Liver (tissue), 9 donors: ENCODE measurements around the gene TEP1. TPM values are rescaled to one million over a fixed set of nuclear protein-coding genes. Genes with fewer than 3 reads are reported as not detected.

Experiments used
- DNase-seq: peaks from one replicate; pipeline ENCODE4 v3.0.0-alpha.2; 2017; ENCODE audit warnings: low spot score
- H3K27ac ChIP-seq, 2 donors: one replicate each; pipeline ENCODE4 v1.7.0; 2013; ENCODE audit warnings: inconsistent platforms in 2 of 2, low read length in 2 of 2, control low read depth in 1 of 2, low read depth in 1 of 2, mild to moderate bottlenecking in 1 of 2
- H3K27me3 ChIP-seq, 4 donors: one replicate each; pipeline versions ENCODE4 v1.6.1 to v1.7.0; 2013; ENCODE audit warnings: low read length in 3 of 4, inconsistent platforms in 1 of 4, mild to moderate bottlenecking in 1 of 4, moderate library complexity in 1 of 4; ENCODE audit not compliant: control insufficient read depth in 4 of 4, insufficient read depth in 4 of 4
- H3K36me3 ChIP-seq, 4 donors: one replicate each; pipeline versions ENCODE4 v1.6.1 to v1.7.0; 2013; ENCODE audit warnings: low read length in 3 of 4, mild to moderate bottlenecking in 3 of 4, low read depth in 1 of 4, moderate library complexity in 1 of 4; ENCODE audit not compliant: control insufficient read depth in 4 of 4, insufficient read depth in 3 of 4
- H3K4me1 ChIP-seq, 4 donors: one replicate each; pipeline versions ENCODE4 v1.6.1 to v1.7.0; 2013; ENCODE audit warnings: low read length in 3 of 4, mild to moderate bottlenecking in 3 of 4, moderate library complexity in 1 of 4; ENCODE audit not compliant: control insufficient read depth in 4 of 4, insufficient read depth in 4 of 4
- H3K4me3 ChIP-seq, 3 donors: one replicate each; pipeline versions ENCODE4 v1.6.1 to v1.7.0; 2013; ENCODE audit warnings: low read length in 3 of 3, control low read depth in 1 of 3, low read depth in 1 of 3, mild to moderate bottlenecking in 1 of 3
- H3K9ac ChIP-seq, 2 donors: one replicate each; pipeline ENCODE4 v1.7.0; 2013; ENCODE audit warnings: low read length in 2 of 2, mild to moderate bottlenecking in 2 of 2, moderate library complexity in 2 of 2, control low read depth in 1 of 2, low read depth in 1 of 2
- H3K9me3 ChIP-seq, 4 donors: one replicate each; pipeline versions ENCODE4 v1.6.1 to v1.7.0; 2013; ENCODE audit warnings: low read length in 3 of 4; ENCODE audit not compliant: control insufficient read depth in 4 of 4
- ATF3 ChIP-seq: IDR thresholded peaks from 2 replicates; pipeline ENCODE4 v1.6.1; 2016; ENCODE audit warnings: antibody characterized with exemption
- CTCF ChIP-seq: fragments of 150-350 bp; IDR thresholded peaks from 2 replicates; pipeline ENCODE4 v1.5.1; 2017; ENCODE audit warnings: improper control_type of control experiment, low read depth, low read length; ENCODE audit not compliant: missing input control
- EGR1 ChIP-seq, 2 donors: IDR thresholded peaks; 2 replicates each; pipeline ENCODE4 v1.6.1; 2016 to 2018; ENCODE audit warnings: antibody characterized with exemption in 2 of 2, low read depth in 2 of 2
- FOXA1 ChIP-seq: IDR thresholded peaks from 2 replicates; pipeline ENCODE4 v1.6.1; 2016; ENCODE audit warnings: antibody characterized with exemption
- FOXA2 ChIP-seq: IDR thresholded peaks from 2 replicates; pipeline ENCODE4 v1.6.1; 2016; ENCODE audit warnings: antibody characterized with exemption
- GABPA ChIP-seq, 2 donors: IDR thresholded peaks in 1 of 2; conservative IDR thresholded peaks in 1 of 2; 2 replicates each; pipeline ENCODE4 v1.6.1; 2016; ENCODE audit warnings: antibody characterized with exemption in 2 of 2, mild to moderate bottlenecking in 1 of 2, moderate library complexity in 1 of 2
- HNF4A ChIP-seq, 2 donors: conservative IDR thresholded peaks; 2 replicates each; pipeline ENCODE4 v1.6.1; 2016; ENCODE audit warnings: antibody characterized with exemption in 2 of 2, mild to moderate bottlenecking in 2 of 2
- HNF4G ChIP-seq: IDR thresholded peaks from 2 replicates; pipeline ENCODE4 v1.6.1; 2016; ENCODE audit warnings: antibody characterized with exemption
- JUND ChIP-seq, 2 donors: IDR thresholded peaks; 2 replicates each; pipeline ENCODE4 v1.6.1; 2016; ENCODE audit warnings: antibody characterized with exemption in 2 of 2
- MAX ChIP-seq: IDR thresholded peaks from 2 replicates; pipeline ENCODE4 v1.6.1; 2016; ENCODE audit warnings: antibody characterized with exemption
- NR2F2 ChIP-seq: IDR thresholded peaks from 2 replicates; pipeline ENCODE4 v1.6.1; 2016; ENCODE audit warnings: antibody characterized with exemption
- RAD21 ChIP-seq, 2 donors: IDR thresholded peaks; 2 replicates each; pipeline ENCODE4 v1.6.1; 2016; ENCODE audit warnings: antibody characterized with exemption in 2 of 2, mild to moderate bottlenecking in 2 of 2
- REST ChIP-seq: IDR thresholded peaks from 2 replicates; pipeline ENCODE4 v1.6.1; 2016; ENCODE audit warnings: antibody characterized with exemption, mild to moderate bottlenecking
- RXRA ChIP-seq, 2 donors: IDR thresholded peaks; 2 replicates each; pipeline ENCODE4 v1.6.1; 2017 to 2018; ENCODE audit warnings: antibody characterized with exemption in 2 of 2, mild to moderate bottlenecking in 1 of 2
- SP1 ChIP-seq: IDR thresholded peaks from 2 replicates; pipeline ENCODE4 v1.6.1; 2018; ENCODE audit warnings: antibody characterized with exemption, mild to moderate bottlenecking
- TAF1 ChIP-seq: conservative IDR thresholded peaks from 2 replicates; pipeline ENCODE4 v1.6.1; 2016; ENCODE audit warnings: antibody characterized with exemption, mild to moderate bottlenecking
- YY1 ChIP-seq: IDR thresholded peaks from 2 replicates; pipeline ENCODE4 v1.6.1; 2016; ENCODE audit warnings: antibody characterized with exemption, mild to moderate bottlenecking
- ZBTB33 ChIP-seq: IDR thresholded peaks from 2 replicates; pipeline ENCODE4 v1.6.1; 2016; ENCODE audit warnings: antibody characterized with exemption
- WGBS: extraction: QIAGEN DNeasy Blood & Tissue Kit; methylation state at CpG from one replicate; pipeline ENCODE4 v1.1.7; 2013; 5-methylcytosine and 5-hydroxymethylcytosine counted together
- polyA plus RNA-seq, 2 donors: library from polyadenylated mRNA; stranded (reverse) in 1 of 2; unstranded in 1 of 2; fragments of 200-250 nt in 1 of 2; fragments of >200 nt in 1 of 2; fragmentation: Nextera tagmentation in 1 of 2; extraction: Ambion mirVana in 1 of 2; gene quantifications; one replicate each; pipeline versions ENCODE4 v1.2.1 to v1.2.3, GENCODE V29; 2013 to 2015
- total RNA-seq, 2 donors: library from RNA; depleted of rRNA; stranded (reverse); fragments of >200 nt; gene quantifications; one replicate each; pipeline ENCODE4 v1.2.3, GENCODE V29; 2014
- donor health status: healthy.
- donor health status: healthy.
- donor health status: healthy.
- donor health status: healthy.
- donor health status: healthy.

TEP1 gene
- total and polyA plus RNA-seq, 4 donors, result 3.9 to 20.7 (median 7.6) TPM

GRCh38 chr14:20382526-20382925 is 30.8 kb downstream of the TEP1 start:
- 96% methylated on average over 12 of the region's 12 CpGs for WGBS
- TF ChIP-seq EGR1 (IDR thresholded peaks at IDR 0.05; ENCODE audit: low read depth in 2 of 2), result no peak
- TF ChIP-seq YY1, result no peak
- no peak for TF ChIP-seq CTCF
- TF ChIP-seq MAX, result no peak
- TF ChIP-seq REST, result no peak
- TF ChIP-seq RXRA (IDR thresholded peaks at IDR 0.05), result no peak
- no peak for TF ChIP-seq HNF4G
- TF ChIP-seq ATF3, result no peak
- TF ChIP-seq SP1, result no peak
- no peak for TF ChIP-seq NR2F2
- no peak for TF ChIP-seq RAD21 (IDR thresholded peaks at IDR 0.05)
- no peak for TF ChIP-seq GABPA (IDR thresholded peaks at IDR 0.05 in 1 of 2, conservative IDR thresholded peaks at IDR 0.05 in 1 of 2)
- no peak for TF ChIP-seq TAF1
- no peak for TF ChIP-seq ZBTB33

GRCh38 chr14:20381341-20381740 is 32.0 kb downstream of the TEP1 start:
- no peak overlapping the region for H3K9ac ChIP-seq
- 91% methylated on average over 7 of the region's 7 CpGs for WGBS
- no peak overlapping the region for H3K27ac ChIP-seq
- DNase-seq, result no peak
- no peaks in the 10 kb centered on the region for H3K27me3 ChIP-seq
- no peak for TF ChIP-seq ZBTB33
- TF ChIP-seq YY1, result no peak
- no peak for TF ChIP-seq TAF1
- TF ChIP-seq FOXA2, result no peak
- no peak for TF ChIP-seq RAD21 (IDR thresholded peaks at IDR 0.05)
- no peak for TF ChIP-seq MAX
- no peak for TF ChIP-seq FOXA1
- no peak for TF ChIP-seq HNF4A (conservative IDR thresholded peaks at IDR 0.05)
- no peak for TF ChIP-seq EGR1 (IDR thresholded peaks at IDR 0.05; ENCODE audit: low read depth in 2 of 2)
- TF ChIP-seq RXRA (IDR thresholded peaks at IDR 0.05), result no peak
- no peak for TF ChIP-seq CTCF
- TF ChIP-seq JUND (IDR thresholded peaks at IDR 0.05), result no peak
- TF ChIP-seq GABPA (IDR thresholded peaks at IDR 0.05 in 1 of 2, conservative IDR thresholded peaks at IDR 0.05 in 1 of 2), result no peak
- H3K4me3 ChIP-seq, result no peak overlapping the region
- H3K4me1 ChIP-seq, result peaks cover 0 to 6% (median 3%) of the 10 kb centered on the region in 4 donors
- H3K9me3 ChIP-seq, result no peaks in the 10 kb centered on the region
- H3K36me3 ChIP-seq, result peaks cover 26 to 90% (median 60%) of the 10 kb centered on the region in 4 donors

More at GRCh38 chr14:20382526-20382925, 30.8 kb downstream of the TEP1 start:
- Histone ChIP-seq H3K9me3 (no peaks in the 10 kb centered on the region), H3K4me3 (no peak overlapping the region), H3K9ac (no peak overlapping the region), H3K36me3 (peaks cover 27 to 84% (median 65%) of the 10 kb centered on the region in 4 donors), H3K4me1 (peaks cover 0 to 3% (median 0%) of the 10 kb centered on the region in 4 donors), H3K27me3 (no peaks in the 10 kb centered on the region), H3K27ac (no peak overlapping the region)
- no peak for DNase-seq
